ENCODE measurements around the gene PRKCZ.

DNA sequence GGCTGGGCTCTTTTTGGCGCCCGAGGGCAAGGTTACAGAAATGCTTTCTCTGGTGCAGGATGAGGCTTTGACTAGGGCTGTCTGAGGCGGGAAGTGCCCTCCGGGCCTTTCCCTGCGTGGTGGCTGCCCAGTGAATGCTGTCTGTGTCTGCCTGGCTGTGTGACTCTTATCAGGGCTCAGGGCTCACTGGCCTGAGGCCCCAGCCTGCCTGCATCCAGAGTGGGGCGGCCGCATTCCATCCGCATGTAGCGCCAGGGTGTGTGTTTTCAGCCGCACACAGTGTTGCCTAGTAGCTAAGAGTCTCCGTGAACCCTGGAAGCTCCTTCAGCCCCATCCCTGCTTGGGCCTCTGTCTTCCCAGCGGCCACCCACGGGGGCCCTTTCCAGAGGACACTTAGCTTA lies 85.2 kb downstream of the PRKCZ start:
- no peak for TF ChIP-seq CTCF (conservative IDR thresholded peaks at IDR 0.05; ENCODE audit: low read depth, low read length)
- TF ChIP-seq EZH2phosphoT487 (IDR thresholded peaks at IDR 0.05; ENCODE audit: borderline replicate concordance, low read length): no peak

Data from PC-3 (cell line).